Tracheal epithelial cell (primary cell): ENCODE results near the gene MRPL47. TPM values are rescaled to one million over a fixed set of nuclear protein-coding genes. Genes with fewer than 3 reads are reported as not detected.

Experiments used
- total RNA-seq: library from RNA; depleted of rRNA; stranded (reverse); fragments of >200 nt; gene quantifications from 2 replicates; pipeline ENCODE4 v1.2.1, GENCODE V29; 2014

Gene MRPL47
- 32.2 and 34.2 TPM in 2 replicates for total RNA-seq

GRCh38 chr3:179604321-179605078 lies at the start of gene MRPL47, which contains the start of gene NDUFB5:
MRPL47 (minus strand) TSS chr3:179604638; CDS start chr3:179604624, 14 bp downstream.
NDUFB5 (plus strand) TSS chr3:179604794; CDS start chr3:179604816, 22 bp downstream.

GRCh38 chr3:179652447-179653095 lies 48.1 kb upstream of the MRPL47 start, which contains the start of gene USP13:
USP13 (plus strand) TSS chr3:179653040; CDS start chr3:179653226, 186 bp downstream.

GRCh38 chr3:179562591-179563270 lies 41.7 kb downstream of the MRPL47 start, which contains the start of gene ACTL6A:
ACTL6A (plus strand) TSS chr3:179562926; CDS start chr3:179563093, 167 bp downstream.

Other genes with a start within 250 kb of the MRPL47 start
- gene GNB4, start 153.2 kb downstream of the MRPL47 start, total RNA-seq = 11.9 and 26.0 TPM in 2 replicates
- 64.2 and 75.4 TPM in 2 replicates for gene ACTL6A, start 41.7 kb downstream of the MRPL47 start, total RNA-seq
- gene NDUFB5, start 156 bp upstream of the MRPL47 start, total RNA-seq = 120 and 151 TPM in 2 replicates
- gene USP13, start 48.4 kb upstream of the MRPL47 start, total RNA-seq = 1.9 and 2.4 TPM in 2 replicates